Measurements from ENCODE around the gene ISG20.

- TF ChIP-seq, protein P1, sequence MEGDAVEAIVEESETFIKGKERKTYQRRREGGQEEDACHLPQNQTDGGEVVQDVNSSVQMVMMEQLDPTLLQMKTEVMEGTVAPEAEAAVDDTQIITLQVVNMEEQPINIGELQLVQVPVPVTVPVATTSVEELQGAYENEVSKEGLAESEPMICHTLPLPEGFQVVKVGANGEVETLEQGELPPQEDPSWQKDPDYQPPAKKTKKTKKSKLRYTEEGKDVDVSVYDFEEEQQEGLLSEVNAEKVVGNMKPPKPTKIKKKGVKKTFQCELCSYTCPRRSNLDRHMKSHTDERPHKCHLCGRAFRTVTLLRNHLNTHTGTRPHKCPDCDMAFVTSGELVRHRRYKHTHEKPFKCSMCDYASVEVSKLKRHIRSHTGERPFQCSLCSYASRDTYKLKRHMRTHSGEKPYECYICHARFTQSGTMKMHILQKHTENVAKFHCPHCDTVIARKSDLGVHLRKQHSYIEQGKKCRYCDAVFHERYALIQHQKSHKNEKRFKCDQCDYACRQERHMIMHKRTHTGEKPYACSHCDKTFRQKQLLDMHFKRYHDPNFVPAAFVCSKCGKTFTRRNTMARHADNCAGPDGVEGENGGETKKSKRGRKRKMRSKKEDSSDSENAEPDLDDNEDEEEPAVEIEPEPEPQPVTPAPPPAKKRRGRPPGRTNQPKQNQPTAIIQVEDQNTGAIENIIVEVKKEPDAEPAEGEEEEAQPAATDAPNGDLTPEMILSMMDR (IDR thresholded peaks at IDR 0.05; ENCODE audit: poor library complexity): no peak
- TF ChIP-seq EZH2phosphoT487 (IDR thresholded peaks at IDR 0.05; ENCODE audit: low read depth, severe bottlenecking, unreplicated experiment) (no peak), EZH2 (IDR thresholded peaks at IDR 0.05; ENCODE audit: borderline replicate concordance) (no peak)
Observed at GRCh38 chr15:88608607-88609181, 30.1 kb upstream of the ISG20 start.

Data from hepatocyte (in vitro differentiated cells).